PC-3 (cell line): Measurements from ENCODE around the gene SH3PXD2B.

Experiments
- CTCF ChIP-seq: fragments of 300-600 bp; sonication (generic); conservative IDR thresholded peaks from 2 replicates; pipeline ENCODE4 v1.5.1; 2017; ENCODE audit warnings: antibody characterized with exemption, low read depth, mild to moderate bottlenecking, low read length
- EZH2 ChIP-seq: fragments of 300-600 bp; sonication (generic); IDR thresholded peaks from one replicate; pipeline ENCODE4 v1.6.1; 2017; ENCODE audit warnings: antibody characterized with exemption, mild to moderate bottlenecking, low read length; ENCODE audit not compliant: unreplicated experiment
- EZH2phosphoT487 ChIP-seq: fragments of 300-600 bp; sonication (generic); IDR thresholded peaks from 2 replicates; pipeline ENCODE4 v1.6.1; 2018; ENCODE audit warnings: mild to moderate bottlenecking, antibody characterized with exemption, low read length, borderline replicate concordance

- no peak for TF ChIP-seq CTCF
- no peak for TF ChIP-seq EZH2phosphoT487
- TF ChIP-seq EZH2, result no peak
Measured at GRCh38 chr5:172377438-172377837, 76.9 kb downstream of the SH3PXD2B start.
